GM12801 (cell line): ENCODE measurements around the gene C9.

Experiments used
- CTCF ChIP-seq: IDR thresholded peaks from one replicate; pipeline ENCODE4 v1.5.1; 2011; ENCODE audit warnings: control low read depth; ENCODE audit not compliant: insufficient read length; ENCODE audit errors: extremely low read depth

The C9 gene

GRCh38 chr5:39267186-39267585 lies 97.1 kb downstream of the C9 start:
- TF ChIP-seq CTCF = no peak

GRCh38 chr5:39266442-39266841 lies 97.9 kb downstream of the C9 start:
- no peak for TF ChIP-seq CTCF

GRCh38 chr5:39264528-39264927 lies 99.8 kb downstream of the C9 start:
- TF ChIP-seq CTCF = no peak

GRCh38 chr5:39262981-39263380 lies 101.3 kb downstream of the C9 start:
- no peak for TF ChIP-seq CTCF

- TF ChIP-seq CTCF = no peak
These were observed 104.2 kb downstream of the C9 start for GRCh38 chr5:39260095-39260494.

GRCh38 chr5:39257554-39257953 lies 106.7 kb downstream of the C9 start:
- no peak for TF ChIP-seq CTCF

- TF ChIP-seq CTCF = no peak
These were observed 107.6 kb downstream of the C9 start for GRCh38 chr5:39256477-39257235.
